HG03521 (cell line): ENCODE results near the gene PTPN5.
"Not testable (repeated sequence)": the region's sequence is repeated elsewhere in the genome, so short reads cannot be mapped to it uniquely, and the experiment has no call there.

Experiments
- ATAC-seq: cut with Tn5 transposase; IDR thresholded peaks from one replicate; pipeline ENCODE4 v1.9.1; 2021; ENCODE audit warnings: mild to moderate bottlenecking, moderate library complexity; ENCODE audit not compliant: unreplicated experiment

The PTPN5 gene

GRCh38 chr11:18692941-18693760 lies 98.4 kb downstream of the PTPN5 start:
- ATAC-seq = no peak

- ATAC-seq = not testable (repeated sequence)
Measured at GRCh38 chr11:18691467-18692140, 100.0 kb downstream of the PTPN5 start.

- ATAC-seq = no peak
Measured at GRCh38 chr11:18684267-18684666, 107.3 kb downstream of the PTPN5 start.

- no peak for ATAC-seq
Measured at GRCh38 chr11:18682466-18682865, 109.1 kb downstream of the PTPN5 start.

GRCh38 chr11:18681949-18682348 lies 109.6 kb downstream of the PTPN5 start:
- not testable (repeated sequence) for ATAC-seq
